Kidney (tissue), 14 donors: ENCODE results near the gene KLF6. TPM values are rescaled to one million over a fixed set of nuclear protein-coding genes. Genes with fewer than 3 reads are reported as not detected.
A peak's percentile ranks its signal among the peaks of the same experiment; 100 is the strongest.

Experiments
- DNase-seq, 5 donors: peaks; one replicate each; pipeline ENCODE4 v3.0.0-alpha.2; 2013 to 2020
- FAIRE-seq: peaks from 2 replicates; lab custom pipeline; 2012; peaks lifted over from hg19 to GRCh38; lab: Jason Lieb, UNC
- H3K27ac ChIP-seq, 2 donors: one replicate each; pipeline ENCODE4 v1.7.0; 2013; ENCODE audit warnings: low read depth in 2 of 2, low read length in 2 of 2, inconsistent platforms in 1 of 2
- H3K27me3 ChIP-seq: one replicate; pipeline ENCODE4 v1.7.1; 2013; ENCODE audit warnings: low read length, inconsistent platforms; ENCODE audit not compliant: control insufficient read depth, insufficient read depth
- H3K36me3 ChIP-seq, 3 donors: one replicate each; pipeline versions ENCODE4 v1.7.0 to v1.7.1; 2013; ENCODE audit warnings: low read length in 3 of 3, control low read depth in 1 of 3, inconsistent platforms in 1 of 3; ENCODE audit not compliant: insufficient read depth in 3 of 3, control insufficient read depth in 2 of 3
- H3K4me1 ChIP-seq, 3 donors: one replicate each; pipeline versions ENCODE4 v1.7.0 to v1.7.1; 2013; ENCODE audit warnings: low read length in 3 of 3, inconsistent platforms in 1 of 3, low read depth in 1 of 3; ENCODE audit not compliant: control insufficient read depth in 2 of 3, insufficient read depth in 2 of 3
- H3K4me3 ChIP-seq, 3 donors: one replicate each; pipeline versions ENCODE4 v1.7.0 to v1.8.1; 2013; ENCODE audit warnings: low read length in 3 of 3, control low read depth in 1 of 3, inconsistent platforms in 1 of 3
- H3K9ac ChIP-seq, 3 donors: one replicate each; pipeline versions ENCODE4 v1.7.0 to v1.7.1; 2013; ENCODE audit warnings: low read length in 3 of 3, control low read depth in 1 of 3, inconsistent platforms in 1 of 3
- H3K9me3 ChIP-seq, 3 donors: one replicate each; pipeline versions ENCODE4 v1.7.0 to v1.7.1; 2013; ENCODE audit warnings: low read length in 3 of 3, control low read depth in 1 of 3, inconsistent platforms in 1 of 3; ENCODE audit not compliant: control insufficient read depth in 2 of 3, insufficient read depth in 1 of 3
- CTCF ChIP-seq: IDR thresholded peaks from 3 replicates; pipeline ENCODE4 v1.5.1; 2012; ENCODE audit warnings: mild to moderate bottlenecking, moderate library complexity, borderline replicate concordance; ENCODE audit not compliant: insufficient read depth; ENCODE audit errors: extremely low read depth
- intact Hi-C: fragments of 100-400 bp; cut with DNase I; formaldehyde crosslinking; loops from one replicate; pipeline ENCODE4 v1.11.1; 2022
- polyA plus RNA-seq: library from polyadenylated mRNA; stranded (reverse); fragments of 350-450 nt; fragmentation: Illumina TruSeq; extraction: RNeasy Lipid Tissue Mini Kit (QIAGEN cat#74804); gene quantifications from one replicate; pipeline ENCODE4 v1.2.3, GENCODE V29; 2014; ENCODE audit warnings: low read depth, low replicate concordance; ENCODE audit not compliant: insufficient read depth
- total RNA-seq: library from RNA; stranded (reverse); fragmentation: NEBNext Ultra II Directional; extraction: Animal tissue kit (Norgen Biotek cat#: 25700); gene quantifications from one replicate; pipeline ENCODE4 v1.2.1, GENCODE V29; 2021
- donor health status: control.
- donor health status: control.
- donor health status: control.
- donor health status: control.
- donor health status: control.
- donor health status: DM: yes; HTN: yes; CAD: no.
- donor health status: Normal renal cell carcinoma (clear cell type).

The KLF6 gene
- total and polyA plus RNA-seq, 2 donors from 2014 or later = 27.8 to 230 TPM

GRCh38 chr10:3827266-3827665 lies 42.3 kb upstream of the KLF6 start:
- intact Hi-C loops = no loop called here
- TF ChIP-seq CTCF = no peak
- FAIRE-seq = no peak
- Histone ChIP-seq H3K9me3 (no peaks in the 10 kb centered on the region), H3K4me3 (no peak overlapping the region), H3K4me1 (peaks cover 0 to 12% (median 0%) of the 10 kb centered on the region in 3 donors), H3K27ac (no peak overlapping the region), H3K36me3 (no peaks in the 10 kb centered on the region), H3K27me3 (no peaks in the 10 kb centered on the region), H3K9ac (no peak overlapping the region)
- no peak for DNase-seq

GRCh38 chr10:3825862-3826351 lies 40.9 kb upstream of the KLF6 start:
- Histone ChIP-seq H3K27ac (peak overlapping the region in 1 of 2 donors; percentile 57), H3K9ac (no peak overlapping the region), H3K4me1 (peaks cover 0 to 12% (median 0%) of the 10 kb centered on the region in 3 donors), H3K9me3 (no peaks in the 10 kb centered on the region), H3K4me3 (no peak overlapping the region), H3K27me3 (no peaks in the 10 kb centered on the region), H3K36me3 (no peaks in the 10 kb centered on the region)
- no peak for TF ChIP-seq CTCF
- intact Hi-C loops = no loop called here
- DNase-seq (peak in 1 of 5 donors; percentile 63), FAIRE-seq (no peak)

- H3K9ac ChIP-seq = no peak overlapping the region
- no peaks in the 10 kb centered on the region for H3K36me3 ChIP-seq
- no peak for TF ChIP-seq CTCF
- no peak overlapping the region for H3K4me3 ChIP-seq
- DNase-seq = no peak
- H3K4me1 ChIP-seq = peaks cover 0 to 12% (median 0%) of the 10 kb centered on the region in 3 donors
- intact Hi-C loops = no loop called here
- H3K27me3 ChIP-seq = no peaks in the 10 kb centered on the region
- H3K9me3 ChIP-seq = no peaks in the 10 kb centered on the region
- H3K27ac ChIP-seq = peak overlapping the region in 1 of 2 donors; percentile 57
- FAIRE-seq = no peak
These were observed 40.2 kb upstream of the KLF6 start for GRCh38 chr10:3825244-3825643.
